Stimulated activated CD4-positive, alpha-beta T cell treated with anti-CD3 and anti-CD28 coated beads, Interleukin-4, amount 100 ng/mL, for 1 hour (primary cell): ENCODE data around the gene PRAMEF1.
"Not testable (repeated sequence)": the region's sequence is repeated elsewhere in the genome, so short reads cannot be mapped to it uniquely, and the experiment has no call there.

Experiments
- DNase-seq: peaks from one replicate; pipeline ENCODE4 v3.0.0-alpha.2; 2020

Gene PRAMEF1

GRCh38 chr1:12791097-12791496, at the start of gene PRAMEF1:
Gene PRAMEF1, plus strand, starts transcription at chr1:12791397. Its CDS starts 1,831 bp downstream, at chr1:12793228.
- DNase-seq, result not testable (repeated sequence)

- DNase-seq, result no peak
These were observed 49.3 kb upstream of the PRAMEF1 start for GRCh38 chr1:12741946-12742345.

GRCh38 chr1:12745126-12745991, 45.8 kb upstream of the PRAMEF1 start:
- DNase-seq, result no peak

GRCh38 chr1:12745992-12746323, 45.2 kb upstream of the PRAMEF1 start, which contains the start of gene CFAP107:
Gene CFAP107, plus strand, starts transcription at chr1:12746200. Its CDS starts 231 bp downstream, at chr1:12746431.
- no peak for DNase-seq

GRCh38 chr1:12748778-12749355, 42.3 kb upstream of the PRAMEF1 start:
- no peak for DNase-seq

- DNase-seq, result no peak
These were observed 36.5 kb upstream of the PRAMEF1 start for GRCh38 chr1:12754738-12755137.

- DNase-seq, result no peak
These were observed 34.9 kb upstream of the PRAMEF1 start for GRCh38 chr1:12756273-12756672.

GRCh38 chr1:12756768-12757413, 34.3 kb upstream of the PRAMEF1 start:
- DNase-seq, result no peak

- no peak for DNase-seq
These were observed 33.4 kb upstream of the PRAMEF1 start for GRCh38 chr1:12757836-12758235.

GRCh38 chr1:12760256-12760795, 30.9 kb upstream of the PRAMEF1 start:
- no peak for DNase-seq

GRCh38 chr1:12761781-12762180, 29.4 kb upstream of the PRAMEF1 start:
- no peak for DNase-seq

- DNase-seq, result no peak
These were observed 28.4 kb upstream of the PRAMEF1 start for GRCh38 chr1:12762766-12763165.

GRCh38 chr1:12763479-12763878, 27.7 kb upstream of the PRAMEF1 start:
- no peak for DNase-seq

- DNase-seq, result no peak
These were observed 27.2 kb upstream of the PRAMEF1 start for GRCh38 chr1:12764016-12764415.

- DNase-seq, result no peak
These were observed 22.2 kb upstream of the PRAMEF1 start for GRCh38 chr1:12769031-12769430.

- no peak for DNase-seq
These were observed 21.2 kb upstream of the PRAMEF1 start for GRCh38 chr1:12769976-12770505.

- no peak for DNase-seq
These were observed 20.6 kb upstream of the PRAMEF1 start for GRCh38 chr1:12770620-12771019.

- no peak for DNase-seq
These were observed 20.0 kb upstream of the PRAMEF1 start for GRCh38 chr1:12771186-12771585.

- no peak for DNase-seq
These were observed 18.7 kb upstream of the PRAMEF1 start for GRCh38 chr1:12772520-12772919.

GRCh38 chr1:12773438-12773837, 17.8 kb upstream of the PRAMEF1 start, which contains the start of gene PRAMEF12:
Gene PRAMEF12, plus strand, starts transcription at chr1:12773738. Its CDS starts 1,130 bp downstream, at chr1:12774868.
- DNase-seq, result no peak

GRCh38 chr1:12774801-12775345, 16.3 kb upstream of the PRAMEF1 start:
- no peak for DNase-seq

GRCh38 chr1:12775443-12775842, 15.8 kb upstream of the PRAMEF1 start:
- no peak for DNase-seq
